Vagina (tissue), 2 donors: Measurements from ENCODE around the gene BCO1.

Experiments used
- CTCF ChIP-seq, 3 experiments: fragments of 450-650 bp in 2 of 3; fragments of 200-600 bp in 1 of 3; sonication (generic) in 1 of 3; IDR thresholded peaks; one replicate each; pipeline ENCODE4 v1.5.1; 2017 to 2019; ENCODE audit warnings: antibody characterized with exemption in 3 of 3, mild to moderate bottlenecking in 2 of 3, moderate library complexity in 2 of 3
- POLR2A ChIP-seq, 2 donors: fragments of 450-650 bp; IDR thresholded peaks; one replicate each; pipeline ENCODE4 v1.6.1; 2017; ENCODE audit warnings: antibody characterized with exemption in 2 of 2, mild to moderate bottlenecking in 2 of 2, moderate library complexity in 2 of 2
- POLR2AphosphoS5 ChIP-seq, 2 donors: sonication (generic); formaldehyde crosslinking; IDR thresholded peaks; one replicate each; pipeline ENCODE4 v1.9.0; 2017; ENCODE audit warnings: antibody characterized with exemption in 2 of 2, mild to moderate bottlenecking in 2 of 2, low read depth in 1 of 2; ENCODE audit not compliant: insufficient read depth in 1 of 2

DNA sequence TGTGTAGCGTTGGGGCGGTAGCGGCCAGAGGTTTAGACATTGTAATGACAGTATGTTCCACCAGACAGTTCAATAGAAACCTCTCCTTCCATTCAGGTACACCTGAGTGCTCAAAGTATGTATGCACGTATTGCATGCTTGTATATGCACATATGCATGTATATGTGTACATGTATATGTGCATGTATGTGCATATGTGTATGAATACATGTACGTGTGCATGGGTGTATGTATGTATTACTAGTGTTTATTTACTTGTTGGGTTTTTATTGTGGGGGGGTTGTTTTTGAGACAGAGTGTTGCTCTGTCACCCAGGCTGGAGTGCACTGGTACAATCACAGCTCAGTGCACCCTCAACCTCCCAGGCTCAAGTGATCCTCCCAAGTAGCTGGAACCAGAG, 30.0 kb downstream of the BCO1 start:
- TF ChIP-seq CTCF (IDR thresholded peaks at IDR 0.05) (no peak), POLR2A (IDR thresholded peaks at IDR 0.05) (no peak), POLR2AphosphoS5 (IDR thresholded peaks at IDR 0.05; ENCODE audit: insufficient read depth in 1 of 2, low read depth in 1 of 2) (no peak)
